ENCODE results near the gene SLC19A1. TPM values are rescaled to one million over a fixed set of nuclear protein-coding genes. Genes with fewer than 3 reads are reported as not detected.
A peak's percentile ranks its signal among the peaks of the same experiment; 100 is the strongest.

Gene SLC19A1
- total and polyA plus RNA-seq, 10 donors: 7.5 to 52.8 (median 32.4) TPM

- no peak for TF ChIP-seq POLR2A (IDR thresholded peaks at IDR 0.05)
- no peak for TF ChIP-seq CTCF (IDR thresholded peaks at IDR 0.05 in 8 of 11, conservative IDR thresholded peaks at IDR 0.05 in 3 of 11)
- TF ChIP-seq POLR2AphosphoS5 (IDR thresholded peaks at IDR 0.05): no peak
- WGBS, 5 donors: 87 to 91% (median 88%) methylated on average over 18 to 27 of the region's 27 CpGs
- Histone ChIP-seq H3K36me3 (peaks cover 0 to 86% (median 10%) of the 10 kb centered on the region in 6 donors), H3K4me1 (peaks cover 0 to 27% (median 10%) of the 10 kb centered on the region in 6 donors), H3K4me3 (no peak overlapping the region), H3K27me3 (replicated peaks in 1 of 7) (no peaks in the 10 kb centered on the region), H3K27ac (no peak overlapping the region), H3K9me3 (no peaks in the 10 kb centered on the region)
- DNase-seq: peak; percentile 49
- intact Hi-C loops (cut with DNase I; ENCODE audit: low total_unique reads): no loop called here
These were observed 47.9 kb downstream of the SLC19A1 start for GRCh38 chr21:45494135-45494850.

- Histone ChIP-seq H3K27me3 (replicated peaks in 1 of 7) (no peaks in the 10 kb centered on the region), H3K4me1 (peaks cover 0 to 35% (median 10%) of the 10 kb centered on the region in 6 donors), H3K9me3 (no peaks in the 10 kb centered on the region), H3K27ac (no peak overlapping the region), H3K4me3 (no peak overlapping the region), H3K36me3 (peaks cover 0 to 78% (median 10%) of the 10 kb centered on the region in 6 donors)
- TF ChIP-seq POLR2AphosphoS5 (IDR thresholded peaks at IDR 0.05) (no peak), POLR2A (IDR thresholded peaks at IDR 0.05) (no peak), CTCF (IDR thresholded peaks at IDR 0.05 in 8 of 11, conservative IDR thresholded peaks at IDR 0.05 in 3 of 11) (no peak)
- DNase-seq: no peak
- 90 to 94% (median 93%) methylated on average over 8 to 21 of the region's 21 CpGs for WGBS, 5 donors
- intact Hi-C loops (cut with DNase I; ENCODE audit: low total_unique reads): no loop called here
These were observed 48.7 kb downstream of the SLC19A1 start for GRCh38 chr21:45493401-45494001.

- Histone ChIP-seq H3K27me3 (replicated peaks in 1 of 7) (no peaks in the 10 kb centered on the region), H3K36me3 (peaks cover 0 to 74% (median 8%) of the 10 kb centered on the region in 6 donors), H3K9me3 (no peaks in the 10 kb centered on the region), H3K27ac (no peak overlapping the region), H3K4me1 (peaks cover 0 to 38% (median 10%) of the 10 kb centered on the region in 6 donors), H3K4me3 (no peak overlapping the region)
- TF ChIP-seq POLR2AphosphoS5 (IDR thresholded peaks at IDR 0.05) (no peak), POLR2A (IDR thresholded peaks at IDR 0.05) (no peak), CTCF (IDR thresholded peaks at IDR 0.05 in 8 of 11, conservative IDR thresholded peaks at IDR 0.05 in 3 of 11) (no peak)
- no peak for DNase-seq
- WGBS, 5 donors: 83 to 96% (median 93%) methylated on average over 18 to 20 of the region's 20 CpGs
- intact Hi-C loops (cut with DNase I; ENCODE audit: low total_unique reads): no loop called here
These were observed 49.5 kb downstream of the SLC19A1 start for GRCh38 chr21:45492765-45493164.

GRCh38 chr21:45491623-45492022 is 50.6 kb downstream of the SLC19A1 start:
- WGBS, 5 donors: 83 to 98% (median 89%) methylated on average over 5 to 9 of the region's 9 CpGs
- Histone ChIP-seq H3K27me3 (replicated peaks in 1 of 7) (no peaks in the 10 kb centered on the region), H3K27ac (no peak overlapping the region), H3K4me1 (peaks cover 0 to 30% (median 5%) of the 10 kb centered on the region in 6 donors), H3K9me3 (no peaks in the 10 kb centered on the region), H3K4me3 (no peak overlapping the region), H3K36me3 (peaks cover 0 to 74% (median 2%) of the 10 kb centered on the region in 6 donors)
- no peak for DNase-seq
- intact Hi-C loops (cut with DNase I; ENCODE audit: low total_unique reads): no loop called here
- TF ChIP-seq POLR2A (IDR thresholded peaks at IDR 0.05) (no peak), POLR2AphosphoS5 (IDR thresholded peaks at IDR 0.05) (peak in 1 of 3 donors; percentile 18)
